GM19455 (cell line): ENCODE data around the gene SEC11A.
"Not testable (repeated sequence)": the region's sequence is repeated elsewhere in the genome, so short reads cannot be mapped to it uniquely, and the experiment has no call there.

ENCODE experiments used
- ATAC-seq: cut with Tn5 transposase; IDR thresholded peaks from one replicate; pipeline ENCODE4 v1.9.1; 2021; ENCODE audit not compliant: unreplicated experiment

The SEC11A gene

GRCh38 chr15:84740691-84741090 lies 24.8 kb upstream of the SEC11A start:
- no peak for ATAC-seq

- ATAC-seq, result no peak
Observed at GRCh38 chr15:84737005-84737404, 21.1 kb upstream of the SEC11A start.

DNA sequence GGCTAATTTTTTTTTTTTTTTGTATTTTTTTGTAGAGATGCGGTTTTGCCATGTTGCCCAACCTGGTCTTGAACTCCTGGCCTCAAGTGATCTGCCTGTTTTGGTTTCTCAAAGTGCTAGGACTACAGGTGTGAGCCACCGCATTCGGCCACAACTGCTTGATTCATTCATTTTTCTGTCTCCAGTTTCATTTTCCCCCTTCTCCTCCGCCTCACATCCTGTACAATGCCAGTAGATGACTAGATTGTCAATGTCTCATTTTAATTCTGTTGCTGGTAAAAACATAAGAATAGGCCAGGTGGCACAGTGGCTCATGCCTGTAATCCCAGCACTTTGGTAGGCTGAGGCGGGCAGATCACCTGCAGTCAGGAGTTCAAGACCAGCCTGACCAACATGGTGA lies 20.4 kb upstream of the SEC11A start:
- ATAC-seq, result peak; percentile 69

DNA sequence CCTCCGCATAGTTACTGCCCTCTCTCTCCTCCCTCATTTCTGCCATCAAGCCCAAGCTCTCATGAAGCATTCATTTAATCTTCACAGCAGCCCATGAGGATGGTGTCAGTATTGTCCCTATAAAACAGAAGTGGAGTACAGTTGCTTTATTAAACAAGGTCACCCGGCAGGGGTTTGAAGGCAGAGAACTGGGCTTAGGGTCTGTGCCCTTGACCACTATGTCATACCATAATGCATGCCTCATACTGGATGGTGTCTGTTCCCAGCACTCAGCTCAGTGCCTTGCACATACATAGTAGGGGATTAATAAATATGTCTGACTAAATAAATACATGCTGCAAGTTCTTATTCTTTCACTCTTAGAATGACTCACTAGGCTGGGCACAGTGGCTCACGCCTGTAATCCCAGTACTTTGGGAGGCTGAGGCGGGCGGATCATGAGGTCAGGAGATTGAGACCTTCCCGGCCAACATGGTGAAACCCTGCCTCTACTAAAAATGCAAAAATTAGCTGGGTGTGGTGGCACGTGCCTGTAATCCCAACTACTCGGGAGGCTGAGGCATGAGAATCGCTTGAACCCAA lies 19.6 kb upstream of the SEC11A start:
- ATAC-seq, result peak; percentile 48

- ATAC-seq, result peak; percentile 58
Observed at GRCh38 chr15:84734794-84735479, 19.0 kb upstream of the SEC11A start.

- ATAC-seq, result no peak
Observed at GRCh38 chr15:84731774-84732173, 15.8 kb upstream of the SEC11A start.

DNA sequence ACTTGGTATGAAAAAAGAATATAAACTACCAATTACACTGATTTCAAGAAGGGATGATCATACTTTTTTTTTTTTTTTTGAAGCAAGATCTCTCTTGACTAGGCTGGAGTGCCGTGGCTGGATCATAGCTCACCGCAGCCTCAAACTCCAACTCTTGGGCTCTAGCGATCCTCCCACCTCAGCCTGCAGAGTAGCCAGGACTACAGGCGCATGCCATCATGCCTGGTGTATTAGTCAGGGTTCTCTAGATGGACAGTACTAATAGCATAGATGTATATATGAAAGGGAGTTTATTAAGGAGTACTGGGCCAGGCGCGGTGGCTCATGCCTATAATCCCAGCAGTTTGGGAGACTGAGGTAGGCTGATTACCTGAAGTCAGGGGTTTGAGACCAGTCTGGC lies 11.5 kb upstream of the SEC11A start:
- no peak for ATAC-seq

- ATAC-seq, result no peak
Observed at GRCh38 chr15:84725001-84725491, 9.1 kb upstream of the SEC11A start.

- no peak for ATAC-seq
Observed at GRCh38 chr15:84722628-84723027, 6.7 kb upstream of the SEC11A start.

DNA sequence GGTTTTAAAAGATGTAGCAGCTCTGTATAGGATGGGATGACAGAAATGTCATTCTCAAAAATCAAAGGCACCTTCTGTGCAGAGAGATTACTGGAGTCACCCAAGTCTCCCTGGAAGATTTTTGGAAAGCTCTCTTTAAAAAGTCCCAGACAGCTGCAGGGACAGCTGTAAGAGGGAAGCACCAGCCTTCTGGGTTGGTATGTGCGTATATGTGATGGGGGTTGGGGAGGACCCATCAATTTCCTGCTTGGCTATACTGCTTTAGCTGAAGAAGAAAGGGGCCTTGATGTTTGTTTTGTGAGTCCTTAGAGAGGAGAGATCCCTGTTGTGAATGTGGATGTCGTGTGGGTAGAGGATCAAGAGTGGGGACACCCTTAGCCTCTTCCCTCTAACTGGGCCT lies 5.4 kb upstream of the SEC11A start:
- ATAC-seq, result no peak

GRCh38 chr15:84715441-84716035 lies 401 bp downstream of the SEC11A start:
- ATAC-seq, result no peak

DNA sequence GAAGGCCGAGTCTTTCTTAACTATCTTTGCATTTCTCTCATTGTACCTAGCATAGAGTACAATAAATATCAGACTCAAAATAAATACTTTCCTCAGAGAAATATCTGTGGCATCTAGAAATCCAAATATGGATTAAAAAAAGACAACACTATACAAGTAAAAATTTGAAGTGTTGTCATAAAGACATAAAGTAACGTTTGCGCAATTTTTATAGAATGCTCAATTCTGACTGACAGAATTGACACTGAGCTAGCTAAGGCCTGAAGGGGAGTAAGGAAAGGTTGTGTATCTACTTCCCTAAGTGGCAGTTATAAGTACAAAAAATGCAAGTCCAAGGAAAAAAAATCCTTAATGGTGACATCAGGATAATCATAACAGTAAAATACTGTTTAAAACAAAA lies 1.1 kb downstream of the SEC11A start:
- ATAC-seq, result no peak

GRCh38 chr15:84714372-84714771 lies 1.6 kb downstream of the SEC11A start:
- no peak for ATAC-seq

DNA sequence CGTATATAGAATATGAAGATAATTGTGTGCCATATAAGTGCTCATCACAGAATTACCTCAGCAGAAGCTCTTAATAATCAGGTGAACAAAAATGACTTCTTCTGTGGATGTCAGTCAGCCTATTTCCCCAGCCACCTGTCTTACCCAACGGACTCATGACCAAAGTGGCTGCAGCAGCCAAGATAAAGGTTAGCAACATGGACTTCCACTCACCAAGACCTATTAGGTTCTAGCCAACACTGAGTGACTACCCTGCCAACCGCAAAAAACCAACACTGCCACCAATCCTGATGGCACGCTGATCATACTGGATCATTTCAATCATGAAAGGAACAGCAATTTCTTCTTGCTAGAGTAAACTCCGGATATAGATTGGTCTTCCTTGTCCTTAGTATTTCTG lies 12.1 kb downstream of the SEC11A start:
- ATAC-seq, result no peak

DNA sequence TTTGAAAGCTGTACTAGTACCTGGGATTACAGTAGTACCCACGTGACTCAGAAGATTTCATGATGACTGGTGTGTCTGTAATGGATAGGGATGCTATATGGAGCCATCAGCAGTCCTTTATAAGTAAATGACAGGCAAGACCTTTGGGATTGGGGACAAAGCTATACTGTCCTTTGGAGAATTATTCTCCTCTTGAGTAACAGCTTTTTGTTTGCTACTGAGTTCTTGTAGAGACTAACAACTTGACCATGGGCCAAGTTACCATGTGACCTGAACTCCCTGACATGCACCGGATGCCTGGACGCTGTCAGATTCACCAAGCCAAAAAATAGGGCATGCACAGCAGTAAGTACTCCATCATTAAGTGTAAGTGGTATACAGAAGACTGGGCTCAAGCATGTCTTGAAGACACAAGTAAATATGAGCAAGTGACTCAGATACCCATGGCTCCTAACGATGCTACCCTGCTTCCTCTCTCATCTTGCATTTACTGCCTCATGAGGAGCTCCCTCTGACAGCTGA lies 12.9 kb downstream of the SEC11A start:
- no peak for ATAC-seq

DNA sequence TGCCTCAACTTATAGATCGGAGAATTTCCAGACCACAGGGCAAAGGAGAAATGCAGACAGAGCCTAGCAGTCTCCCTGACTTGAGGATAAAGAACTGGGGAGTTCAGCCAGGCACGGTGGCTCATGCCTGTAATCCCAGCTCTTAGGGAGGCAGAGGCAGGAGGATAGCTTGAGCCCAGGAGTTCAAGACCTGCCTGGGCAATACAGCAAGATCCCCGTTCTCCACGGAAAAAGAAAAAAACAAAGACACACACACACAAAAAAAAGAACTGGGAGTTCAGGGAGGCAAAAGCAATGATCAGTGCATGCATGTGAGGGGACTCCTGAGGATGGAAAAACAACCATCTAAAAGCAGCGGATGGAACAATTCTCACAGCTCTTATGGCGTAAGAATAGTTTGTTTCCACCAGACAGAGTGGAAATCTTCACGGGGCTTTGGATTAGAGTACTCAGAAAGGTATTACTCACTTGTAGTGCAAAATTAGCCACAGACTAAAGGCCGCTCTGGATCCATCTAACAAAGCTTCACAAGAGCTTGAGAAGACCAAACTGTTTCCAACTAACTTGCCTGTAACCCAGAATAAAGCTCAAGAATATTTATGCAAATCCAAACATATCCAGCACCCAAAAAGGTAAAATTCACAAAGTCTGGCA lies 16.3 kb downstream of the SEC11A start:
- no peak for ATAC-seq

- ATAC-seq, result no peak
Observed at GRCh38 chr15:84697236-84697990, 18.5 kb downstream of the SEC11A start.

DNA sequence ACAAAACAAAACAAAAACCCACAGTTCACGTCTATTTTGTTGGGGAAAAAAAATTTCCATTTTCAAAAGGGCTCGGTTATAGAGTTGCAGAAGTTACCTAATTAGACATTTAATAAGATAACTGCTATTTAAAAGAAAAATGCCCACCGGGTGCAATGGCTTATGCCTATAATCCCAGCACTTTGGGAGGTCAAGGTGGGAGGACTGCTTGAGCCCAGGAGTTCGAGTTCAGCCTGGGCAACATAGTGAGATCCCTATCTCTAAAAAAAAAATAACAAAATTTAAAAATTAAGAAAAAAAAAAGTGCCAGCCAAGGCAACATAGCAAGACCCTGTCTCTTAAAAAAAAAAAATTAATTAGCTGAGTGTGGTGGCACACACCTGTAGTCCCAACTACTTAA lies 19.2 kb downstream of the SEC11A start:
- no peak for ATAC-seq

- ATAC-seq, result no peak
Observed at GRCh38 chr15:84690342-84690741, 25.6 kb downstream of the SEC11A start.

- no peak for ATAC-seq
Observed at GRCh38 chr15:84689858-84690257, 26.1 kb downstream of the SEC11A start.

- ATAC-seq, result not testable (repeated sequence)
Observed at GRCh38 chr15:84686446-84686845, 29.5 kb downstream of the SEC11A start.
